ENCODE measurements around the gene PIK3CB.
"Not testable (repeated sequence)": the region's sequence is repeated elsewhere in the genome, so short reads cannot be mapped to it uniquely, and the experiment has no call there.

The PIK3CB gene

DNA sequence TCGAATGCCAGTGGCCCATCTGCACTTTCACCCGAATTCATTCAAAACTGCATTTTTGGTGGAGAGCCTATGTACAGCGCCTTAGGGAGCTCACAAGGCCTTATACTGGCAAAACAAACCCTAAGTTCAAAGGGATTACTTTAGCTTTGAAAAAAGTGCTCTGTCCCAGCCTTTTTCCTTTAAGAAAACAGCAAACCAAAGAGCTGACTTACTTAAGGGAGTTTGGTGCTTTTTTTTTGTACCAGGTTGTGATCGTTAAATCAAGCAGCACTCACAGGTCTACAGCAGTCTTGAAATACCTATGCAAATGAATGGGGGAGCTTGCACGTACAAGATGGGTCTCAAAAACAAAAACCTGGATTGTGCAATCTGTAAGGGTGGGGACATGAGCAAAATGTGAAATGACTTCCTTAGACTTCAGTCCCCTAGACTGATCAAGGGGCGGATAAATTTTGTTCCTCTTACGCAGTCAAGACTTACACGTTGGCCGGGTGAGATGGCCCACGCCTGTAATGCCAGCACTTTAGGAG lies 11.6 kb upstream of the PIK3CB start:
- DNase-seq, result no peak

GRCh38 chr3:138845771-138846173 lies 11.0 kb upstream of the PIK3CB start:
- DNase-seq, result no peak

GRCh38 chr3:138845181-138845601 lies 10.5 kb upstream of the PIK3CB start:
- no peak for DNase-seq

- no peak for DNase-seq
Observed at GRCh38 chr3:138842483-138843188, 7.9 kb upstream of the PIK3CB start.

GRCh38 chr3:138838385-138838784 lies 3.7 kb upstream of the PIK3CB start:
- not testable (repeated sequence) for DNase-seq

- DNase-seq, result not testable (repeated sequence)
Observed at GRCh38 chr3:138835846-138836245, 1.1 kb upstream of the PIK3CB start.

- no peak for DNase-seq
Observed at GRCh38 chr3:138835397-138835757, 649 bp upstream of the PIK3CB start.

GRCh38 chr3:138833899-138834595 lies 681 bp downstream of the PIK3CB start:
- no peak for DNase-seq

DNA sequence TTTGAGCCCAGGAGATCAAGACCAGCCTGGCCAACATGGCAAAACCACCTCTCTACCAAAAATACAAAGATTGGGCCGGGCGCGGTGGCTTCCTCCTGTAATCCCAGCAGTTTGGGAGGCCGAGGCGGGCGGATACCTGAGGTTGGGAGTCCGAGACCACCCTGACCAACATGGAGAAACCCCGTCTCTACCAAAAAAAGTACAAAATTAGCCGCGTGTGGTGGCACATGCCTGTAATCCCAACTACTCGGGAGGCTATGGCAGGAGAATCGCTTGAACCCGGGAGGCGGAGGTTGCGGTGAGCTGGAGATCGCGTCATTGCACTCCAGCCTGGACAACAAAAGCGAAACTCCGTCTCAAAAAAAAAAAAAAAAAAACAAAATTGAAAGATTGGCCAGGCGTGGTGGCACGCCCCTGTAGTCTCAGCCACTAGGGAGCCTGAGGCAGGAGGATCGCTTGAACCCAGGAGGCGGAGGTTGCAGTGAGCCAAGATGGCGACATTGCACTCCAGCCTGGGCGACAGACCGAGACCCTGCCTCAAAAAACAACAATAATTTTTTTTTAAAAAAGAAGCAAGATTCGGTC lies 2.2 kb downstream of the PIK3CB start:
- DNase-seq, result not testable (repeated sequence)

GRCh38 chr3:138829886-138830510 lies 4.7 kb downstream of the PIK3CB start:
- DNase-seq, result no peak

DNA sequence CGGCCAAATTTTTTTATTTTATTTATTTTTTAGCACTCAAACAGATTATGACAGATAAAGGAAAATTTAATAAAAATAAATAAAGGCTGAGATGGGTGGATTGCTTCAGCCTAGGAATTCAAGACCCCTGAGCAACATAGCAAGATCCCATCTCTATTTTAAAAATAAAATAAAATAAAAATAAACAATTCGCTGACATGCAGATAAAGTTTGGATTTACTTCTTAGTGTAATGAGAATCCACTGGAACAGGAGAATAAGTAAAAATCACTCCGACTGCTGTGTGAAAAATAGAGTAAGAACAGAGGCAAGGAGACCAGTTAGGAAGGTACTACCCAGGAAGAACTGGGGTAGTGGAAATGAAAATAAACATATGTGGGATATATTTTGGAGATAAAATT lies 5.6 kb downstream of the PIK3CB start:
- DNase-seq, result no peak

DNA sequence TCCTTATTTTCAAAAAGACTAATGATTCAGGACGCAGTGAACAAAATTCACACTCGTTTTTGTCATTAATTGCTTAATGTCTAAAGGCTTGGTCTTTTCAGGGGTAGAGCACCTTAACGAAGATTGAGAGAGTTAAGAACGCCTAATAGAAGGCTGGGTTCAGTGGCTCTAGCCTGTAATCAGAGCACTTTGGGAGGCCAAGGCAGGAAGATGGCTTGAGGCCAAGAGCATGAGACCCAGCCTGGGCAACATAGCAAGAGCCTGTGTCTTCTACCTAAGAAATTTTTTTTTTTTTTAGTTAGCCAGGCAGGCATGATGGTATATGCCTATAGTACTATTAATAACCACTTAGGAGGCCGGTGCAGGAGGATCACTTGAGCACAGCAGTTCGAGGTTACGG lies 7.5 kb downstream of the PIK3CB start:
- DNase-seq, result no peak

GRCh38 chr3:138825336-138825735 lies 9.4 kb downstream of the PIK3CB start:
- no peak for DNase-seq

GRCh38 chr3:138824114-138824506 lies 10.6 kb downstream of the PIK3CB start:
- DNase-seq, result no peak

DNA sequence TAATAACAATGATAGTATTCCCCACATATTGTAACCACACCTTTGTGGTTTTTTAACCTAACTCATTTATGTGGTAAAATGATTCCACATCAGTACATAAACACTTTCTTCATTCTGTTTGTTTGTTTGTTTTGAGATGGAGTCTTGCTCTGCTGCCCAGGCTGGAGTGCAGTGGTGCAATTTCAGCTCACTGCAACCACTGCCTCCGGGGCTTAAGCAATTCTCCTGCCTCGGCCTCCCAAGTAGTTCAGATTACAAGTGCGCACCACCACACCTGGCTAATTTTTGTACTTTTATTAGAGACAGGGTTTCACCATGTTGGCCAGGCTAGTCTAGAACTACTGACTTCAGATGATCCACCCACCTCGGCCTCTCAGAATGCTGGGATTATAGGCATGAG lies 14.3 kb downstream of the PIK3CB start:
- not testable (repeated sequence) for DNase-seq

DNA sequence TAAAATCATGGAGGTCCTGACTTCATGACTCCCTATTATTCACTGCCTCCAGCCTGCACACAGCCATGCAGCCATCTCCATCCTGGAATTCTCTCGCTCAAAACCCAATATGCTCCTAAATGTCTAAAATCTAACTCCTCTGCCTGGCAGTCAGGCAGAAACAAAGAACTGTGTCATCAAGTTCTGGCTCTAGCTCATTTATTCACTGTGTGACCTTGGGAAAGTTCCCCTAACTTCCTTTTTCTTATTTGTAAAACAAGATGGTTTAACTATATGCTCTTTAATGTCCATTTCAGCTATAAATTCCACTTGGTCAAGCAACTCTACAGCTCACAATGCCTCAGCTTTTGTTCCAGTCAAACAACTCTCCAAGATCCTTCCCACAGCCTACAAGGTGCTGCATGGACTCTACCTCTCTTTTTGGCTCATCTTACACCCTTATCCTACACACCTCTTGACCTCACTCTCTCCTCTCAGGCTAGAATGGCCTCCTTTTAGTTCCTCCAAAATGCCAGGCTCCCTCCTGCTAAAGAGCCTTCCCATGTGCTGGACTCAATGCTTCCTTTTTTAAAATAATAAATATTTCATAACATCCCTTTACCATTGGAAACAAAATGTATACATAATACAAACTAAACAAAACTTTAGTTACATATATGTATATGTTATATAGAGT lies 16.4 kb downstream of the PIK3CB start:
- no peak for DNase-seq

DNA sequence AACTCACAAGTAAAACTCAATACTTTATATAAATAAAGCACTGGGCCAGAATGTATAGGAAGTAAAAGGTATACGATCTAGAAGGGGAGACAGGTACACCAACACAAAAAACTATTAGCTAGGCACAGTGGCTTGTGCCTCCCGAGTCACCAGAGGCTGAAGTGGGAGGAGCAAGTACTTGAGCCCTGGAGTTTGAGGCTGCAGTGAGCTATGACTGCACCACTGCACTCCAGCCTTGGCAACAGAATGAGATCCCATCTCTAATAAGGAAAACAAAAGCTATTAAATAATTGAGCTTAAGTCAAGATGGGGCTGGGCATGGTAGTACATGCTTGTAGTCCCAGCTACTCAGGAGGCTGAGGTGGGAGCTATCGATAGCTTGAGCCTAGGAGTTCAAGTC lies 17.0 kb downstream of the PIK3CB start:
- DNase-seq, result no peak

DNA sequence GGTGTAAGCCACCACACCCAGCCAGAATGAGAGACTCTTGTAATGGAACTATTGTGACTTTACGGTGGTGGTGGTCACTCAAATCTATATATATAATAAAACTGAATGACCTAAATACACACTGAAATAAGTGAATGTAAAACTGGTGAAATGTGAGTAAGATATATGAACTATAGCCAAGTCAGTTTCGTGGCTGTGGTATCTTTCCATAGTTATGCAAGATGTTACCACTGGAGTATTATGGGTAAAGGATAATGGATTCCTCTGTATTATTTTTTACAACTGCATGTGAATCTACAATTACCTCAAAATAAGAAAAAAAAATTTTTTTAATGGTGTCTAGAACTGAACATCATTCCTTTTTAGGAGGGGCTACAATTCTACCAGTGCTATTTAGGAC lies 21.9 kb downstream of the PIK3CB start:
- no peak for DNase-seq

GRCh38 chr3:138809500-138810256 lies 25.1 kb downstream of the PIK3CB start:
- DNase-seq, result no peak

- no peak for DNase-seq
Observed at GRCh38 chr3:138806376-138807080, 28.2 kb downstream of the PIK3CB start.

GRCh38 chr3:138803006-138803653 lies 31.6 kb downstream of the PIK3CB start:
- no peak for DNase-seq

All from activated gamma-delta T cell (primary cell).